Measurements from ENCODE around the gene CALD1.

Gene CALD1

DNA sequence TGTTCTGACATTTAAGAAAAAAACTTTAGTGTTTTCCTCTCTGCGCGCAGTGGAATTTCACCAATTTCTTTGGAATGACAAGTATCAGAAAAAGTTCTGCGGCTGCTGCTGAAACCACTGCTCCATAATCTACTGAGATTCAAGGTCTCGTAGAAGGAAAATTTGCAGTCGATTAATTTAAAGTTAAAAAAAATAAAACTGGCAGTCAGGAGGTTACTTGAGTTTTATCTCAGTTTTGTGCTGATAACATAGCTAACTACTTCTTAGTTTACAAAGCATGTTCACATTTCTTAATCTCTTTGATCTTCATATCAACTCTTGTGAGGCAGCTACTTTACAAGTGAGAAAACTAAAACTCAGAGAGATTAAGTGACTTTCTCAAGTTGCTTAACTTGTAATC is 18.2 kb upstream of the CALD1 start:
- H3K4me3 ChIP-seq (ENCODE audit: control insufficient read depth, low read depth, low read length), result no peak overlapping the region
- DNase-seq (ENCODE audit: low read depth), result no peak
- no peak for TF ChIP-seq CTCF (IDR thresholded peaks at IDR 0.05; ENCODE audit: control insufficient read depth, insufficient read depth, low read depth, low read length, missing control alignments)

- no peak overlapping the region for H3K4me3 ChIP-seq (ENCODE audit: control insufficient read depth, low read depth, low read length)
- TF ChIP-seq CTCF (IDR thresholded peaks at IDR 0.05; ENCODE audit: control insufficient read depth, insufficient read depth, low read depth, low read length, missing control alignments), result no peak
- no peak for DNase-seq (ENCODE audit: low read depth)
Measured at GRCh38 chr7:134763960-134764359, 15.5 kb upstream of the CALD1 start.

DNA sequence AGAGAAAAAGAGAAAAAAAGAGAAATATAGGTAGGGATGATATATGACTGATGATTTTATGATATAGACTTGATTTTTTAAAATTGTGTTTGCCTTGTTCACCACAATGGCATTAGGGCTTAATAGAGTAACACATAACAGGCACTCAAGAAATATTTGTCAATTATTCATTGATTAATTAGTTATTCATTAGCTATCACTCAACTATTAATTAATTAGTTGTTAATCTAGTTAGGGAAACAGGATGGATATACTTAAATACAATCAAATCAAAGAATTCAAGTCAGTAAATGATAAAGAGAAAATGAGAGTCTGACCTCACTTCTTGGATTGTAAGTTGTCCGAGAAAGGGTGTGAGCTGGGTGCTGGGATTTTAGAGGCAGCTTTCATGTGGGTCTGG is 15.1 kb upstream of the CALD1 start:
- DNase-seq (ENCODE audit: low read depth), result no peak
- no peak overlapping the region for H3K4me3 ChIP-seq (ENCODE audit: control insufficient read depth, low read depth, low read length)
- TF ChIP-seq CTCF (IDR thresholded peaks at IDR 0.05; ENCODE audit: control insufficient read depth, insufficient read depth, low read depth, low read length, missing control alignments), result no peak

- no peak for TF ChIP-seq CTCF (IDR thresholded peaks at IDR 0.05; ENCODE audit: control insufficient read depth, insufficient read depth, low read depth, low read length, missing control alignments)
- H3K4me3 ChIP-seq (ENCODE audit: control insufficient read depth, low read depth, low read length), result no peak overlapping the region
- no peak for DNase-seq (ENCODE audit: low read depth)
Measured at GRCh38 chr7:134766779-134767519, 12.5 kb upstream of the CALD1 start.

- DNase-seq (ENCODE audit: low read depth), result no peak
- no peak overlapping the region for H3K4me3 ChIP-seq (ENCODE audit: control insufficient read depth, low read depth, low read length)
- no peak for TF ChIP-seq CTCF (IDR thresholded peaks at IDR 0.05; ENCODE audit: control insufficient read depth, insufficient read depth, low read depth, low read length, missing control alignments)
Measured at GRCh38 chr7:134767520-134768168, 11.8 kb upstream of the CALD1 start.

GRCh38 chr7:134768243-134768642 is 11.2 kb upstream of the CALD1 start:
- DNase-seq (ENCODE audit: low read depth), result no peak
- TF ChIP-seq CTCF (IDR thresholded peaks at IDR 0.05; ENCODE audit: control insufficient read depth, insufficient read depth, low read depth, low read length, missing control alignments), result no peak
- H3K4me3 ChIP-seq (ENCODE audit: control insufficient read depth, low read depth, low read length), result no peak overlapping the region
